Activated CD4-positive, alpha-beta T cell treated with anti-CD3 and anti-CD28 coated beads for 24 hours (primary cell): ENCODE data around the gene BRD3OS.
A peak's percentile ranks its signal among the peaks of the same experiment; 100 is the strongest.
"Not testable (repeated sequence)": the region's sequence is repeated elsewhere in the genome, so short reads cannot be mapped to it uniquely, and the experiment has no call there.

Source experiments
- DNase-seq, 2 donors: peaks; one replicate each; pipeline ENCODE4 v3.0.0-alpha.2; 2020; ENCODE audit warnings: low read depth in 2 of 2

BRD3OS gene

GRCh38 chr9:134063571-134064450, 38.5 kb downstream of the BRD3OS start:
- DNase-seq = no peak

GRCh38 chr9:134064711-134065110, 39.4 kb downstream of the BRD3OS start:
- no peak for DNase-seq

- DNase-seq = peak; percentile 42 to 49
Observed at GRCh38 chr9:134065612-134066419, 40.5 kb downstream of the BRD3OS start.

GRCh38 chr9:134066526-134066912, 41.2 kb downstream of the BRD3OS start:
- no peak for DNase-seq

GRCh38 chr9:134066913-134067851, 41.9 kb downstream of the BRD3OS start:
- DNase-seq = no peak

- peak; percentile 62 to 69 for DNase-seq
Observed at GRCh38 chr9:134067904-134068743, 42.8 kb downstream of the BRD3OS start, which contains the start of gene BRD3. Gene BRD3 (minus strand): TSS chr9:134068026. CDS start chr9:134053477, 14,549 bp downstream.

GRCh38 chr9:134068744-134069479, 43.6 kb downstream of the BRD3OS start:
- no peak for DNase-seq

- DNase-seq = no peak
Observed at GRCh38 chr9:134069480-134070399, 44.5 kb downstream of the BRD3OS start.

- no peak for DNase-seq
Observed at GRCh38 chr9:134071149-134071548, 45.9 kb downstream of the BRD3OS start.

- DNase-seq = not testable (repeated sequence)
Observed at GRCh38 chr9:134072683-134073082, 47.4 kb downstream of the BRD3OS start.

GRCh38 chr9:134073500-134073899, 48.2 kb downstream of the BRD3OS start:
- DNase-seq = no peak

- not testable (repeated sequence) for DNase-seq
Observed at GRCh38 chr9:134075689-134076088, 50.4 kb downstream of the BRD3OS start.

GRCh38 chr9:134076644-134077043, 51.4 kb downstream of the BRD3OS start:
- no peak for DNase-seq
